Measurements from ENCODE around the gene TPSAB1. TPM values are rescaled to one million over a fixed set of nuclear protein-coding genes. Genes with fewer than 3 reads are reported as not detected.

Gene TPSAB1
- total and polyA plus RNA-seq, 7 experiments from 2014 or later, result 3.2 to 10.2 TPM; not detected in 5

DNA sequence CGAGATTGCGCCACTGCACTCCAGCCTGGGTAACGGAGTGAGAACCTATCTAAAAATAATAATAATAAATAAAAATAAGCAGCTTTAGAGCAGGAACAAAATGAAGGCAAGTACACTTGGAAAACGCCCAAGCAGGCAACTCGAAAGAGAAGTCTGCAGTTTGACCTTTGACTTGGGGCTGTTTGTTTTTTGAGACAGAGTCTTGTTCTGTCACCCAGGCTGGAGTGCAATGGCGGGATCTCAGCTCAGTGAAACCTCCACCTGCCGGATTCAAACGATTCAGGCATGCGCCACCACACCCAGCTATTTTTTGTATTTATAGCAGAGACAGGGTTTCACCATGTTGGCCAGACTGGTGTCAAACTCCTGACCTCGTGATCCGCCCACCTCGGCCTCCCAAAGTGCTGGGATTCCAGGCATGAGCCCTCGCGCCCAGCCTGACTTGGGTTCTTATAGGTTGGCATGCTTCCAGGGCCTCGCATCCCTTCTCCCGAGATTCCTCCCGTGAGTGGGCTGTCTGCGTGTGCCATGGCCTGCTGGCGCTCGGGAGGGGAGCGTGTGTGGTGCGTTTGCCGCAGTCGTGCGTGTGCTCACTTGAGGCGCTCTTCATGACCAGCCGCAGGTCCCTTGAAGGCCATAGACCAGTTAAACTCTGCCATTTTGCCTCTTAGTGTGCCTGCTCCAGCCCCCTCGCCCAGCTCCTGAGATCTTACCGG, 50.5 kb downstream of the TPSAB1 start:
- Histone ChIP-seq H3K4me3 (ENCODE audit: low read length) (no peak overlapping the region), H3K27me3 (ENCODE audit: control insufficient read depth in 2 of 2, insufficient read depth in 2 of 2, low read length in 2 of 2) (no peaks in the 10 kb centered on the region), H3K4me1 (ENCODE audit: control insufficient read depth in 2 of 2, insufficient read depth in 2 of 2, low read length in 2 of 2) (no peaks in the 10 kb centered on the region), H3K36me3 (ENCODE audit: control insufficient read depth in 2 of 3, insufficient read depth in 3 of 3, low read length in 3 of 3) (no peaks in the 10 kb centered on the region), H3K9me3 (ENCODE audit: control insufficient read depth in 2 of 3, low read length in 3 of 3) (no peaks in the 10 kb centered on the region), H3K27ac (ENCODE audit: low read depth, low read length) (no peak overlapping the region)
- no peak overlapping the region for H3K4me3 Mint-ChIP-seq
- peaks cover 30 to 53% (median 39%) of the 10 kb centered on the region in 5 donors for H3K27me3 Mint-ChIP-seq
- ATAC-seq, result no peak
- peaks cover 0 to 12% (median 3%) of the 10 kb centered on the region in 7 donors for H3K4me1 Mint-ChIP-seq
- H3K9me3 Mint-ChIP-seq, result peaks cover 0 to 2% (median 0%) of the 10 kb centered on the region in 11 donors
- H3K27ac Mint-ChIP-seq, result no peak overlapping the region
- CTCF ChIA-PET, result no interaction called here
- H3K36me3 Mint-ChIP-seq, result no peaks in the 10 kb centered on the region
- intact Hi-C loops (cut with micrococcal nuclease), result no loop called here
- DNase-seq, result no peak
- POLR2A ChIA-PET, result no interaction called here

DNA sequence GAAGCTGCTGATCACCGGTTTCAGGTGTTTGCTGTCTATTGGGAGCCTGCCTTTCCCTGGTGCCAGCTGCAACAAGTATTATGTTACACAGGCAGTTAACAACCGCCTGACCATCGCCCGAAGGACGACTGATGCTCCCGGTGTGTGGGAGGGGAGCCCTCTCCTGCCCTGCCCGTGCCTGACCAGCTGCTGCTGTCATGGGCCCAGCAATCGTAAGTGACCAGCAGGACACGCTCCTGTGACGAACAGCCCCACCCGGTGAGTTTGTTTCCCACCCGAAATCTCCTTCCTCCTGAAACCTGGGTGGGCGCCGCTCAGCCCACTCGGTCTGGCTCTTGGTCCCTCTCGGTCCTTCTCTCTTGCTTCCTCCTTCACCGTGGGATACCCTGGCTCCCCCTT, 51.1 kb downstream of the TPSAB1 start:
- Mint-ChIP-seq H3K27me3 (peaks cover 30 to 53% (median 34%) of the 10 kb centered on the region in 5 donors), H3K4me1 (peaks cover 0 to 12% (median 3%) of the 10 kb centered on the region in 7 donors), H3K27ac (no peak overlapping the region), H3K4me3 (no peak overlapping the region), H3K36me3 (no peaks in the 10 kb centered on the region), H3K9me3 (peaks cover 0 to 2% (median 0%) of the 10 kb centered on the region in 11 donors)
- no peak for DNase-seq
- Histone ChIP-seq H3K9me3 (ENCODE audit: control insufficient read depth in 2 of 3, low read length in 3 of 3) (no peaks in the 10 kb centered on the region), H3K4me3 (ENCODE audit: low read length) (no peak overlapping the region), H3K27ac (ENCODE audit: low read depth, low read length) (no peak overlapping the region), H3K27me3 (ENCODE audit: control insufficient read depth in 2 of 2, insufficient read depth in 2 of 2, low read length in 2 of 2) (no peaks in the 10 kb centered on the region), H3K4me1 (ENCODE audit: control insufficient read depth in 2 of 2, insufficient read depth in 2 of 2, low read length in 2 of 2) (no peaks in the 10 kb centered on the region), H3K36me3 (ENCODE audit: control insufficient read depth in 2 of 3, insufficient read depth in 3 of 3, low read length in 3 of 3) (no peaks in the 10 kb centered on the region)
- ATAC-seq, result no peak
- ChIA-PET POLR2A (no interaction called here), CTCF (no interaction called here)
- intact Hi-C loops (cut with micrococcal nuclease), result no loop called here

Other genes with a start within 250 kb of the TPSAB1 start
- gene SSTR5, start 168.0 kb upstream of the TPSAB1 start, total RNA-seq, result not detected
- gene SSTR5, start 168.0 kb upstream of the TPSAB1 start, polyA plus RNA-seq, result not detected
- gene C1QTNF8, start 144.5 kb upstream of the TPSAB1 start, total RNA-seq, result not detected
- gene C1QTNF8, start 144.5 kb upstream of the TPSAB1 start, polyA plus RNA-seq, result not detected
- gene CACNA1H, start 87.6 kb upstream of the TPSAB1 start, total RNA-seq, result 1 to 10 TPM in 4 of 5 experiments, under 1 TPM in 1; 0.31 to 8.8 (median 2.2) TPM
- 1 to 10 TPM in 1 of 2 donors, under 1 TPM in 1; 0.73 to 3.8 TPM for gene CACNA1H, start 87.6 kb upstream of the TPSAB1 start, polyA plus RNA-seq
- not detected for gene TPSG1, start 15.4 kb upstream of the TPSAB1 start, total RNA-seq
- not detected for gene TPSG1, start 15.4 kb upstream of the TPSAB1 start, polyA plus RNA-seq
- 1 to 10 TPM in 1 of 5 experiments, not detected in 4; 5.3 TPM for gene TPSB2, start 10.5 kb upstream of the TPSAB1 start, total RNA-seq
- gene TPSB2, start 10.5 kb upstream of the TPSAB1 start, polyA plus RNA-seq, result not detected
- not detected for gene TPSD1, start 15.4 kb downstream of the TPSAB1 start, total RNA-seq
- not detected for gene TPSD1, start 15.4 kb downstream of the TPSAB1 start, polyA plus RNA-seq
- gene UBE2I, start 68.9 kb downstream of the TPSAB1 start, total RNA-seq, result 100 to 1,000 TPM; 159 to 277 (median 203) TPM
- gene UBE2I, start 68.9 kb downstream of the TPSAB1 start, polyA plus RNA-seq, result 10 to 100 TPM; 67.2 to 78.9 TPM
- 1 to 10 TPM in 3 of 5 experiments, under 1 TPM in 2; 0.49 to 7.5 (median 1.1) TPM for gene BAIAP3, start 92.9 kb downstream of the TPSAB1 start, total RNA-seq
- 1 to 10 TPM in 1 of 2 donors, under 1 TPM in 1; 0.20 to 1.3 TPM for gene BAIAP3, start 92.9 kb downstream of the TPSAB1 start, polyA plus RNA-seq
- 10 to 100 TPM; 21.0 to 50.4 (median 33.3) TPM for gene TSR3, start 111.2 kb downstream of the TPSAB1 start, total RNA-seq
- gene TSR3, start 111.2 kb downstream of the TPSAB1 start, polyA plus RNA-seq, result 100 to 1,000 TPM in 1 of 2 donors, 10 to 100 TPM in 1; 79.7 to 103 TPM
- gene GNPTG, start 111.2 kb downstream of the TPSAB1 start, total RNA-seq, result 10 to 100 TPM; 37.9 to 57.7 (median 48.6) TPM
- 10 to 100 TPM; 48.2 to 51.3 TPM for gene GNPTG, start 111.2 kb downstream of the TPSAB1 start, polyA plus RNA-seq
- gene UNKL, start 174.0 kb downstream of the TPSAB1 start, total RNA-seq, result 100 to 1,000 TPM in 2 of 5 experiments, 10 to 100 TPM in 3; 42.9 to 152 (median 98.5) TPM
- 10 to 100 TPM in 1 of 2 donors, 1 to 10 TPM in 1; 4.0 to 10.6 TPM for gene UNKL, start 174.0 kb downstream of the TPSAB1 start, polyA plus RNA-seq
- 10 to 100 TPM in 2 of 5 experiments, 1 to 10 TPM in 3; 7.8 to 11.9 (median 9.7) TPM for gene UQCC4, start 180.0 kb downstream of the TPSAB1 start, total RNA-seq
- 10 to 100 TPM; 37.3 to 45.2 TPM for gene UQCC4, start 180.0 kb downstream of the TPSAB1 start, polyA plus RNA-seq
- 1 to 10 TPM in 2 of 5 experiments, under 1 TPM in 2, not detected in 1; 0.77 to 3.4 (median 1.7) TPM for gene PERCC1, start 190.4 kb downstream of the TPSAB1 start, total RNA-seq
- gene PERCC1, start 190.4 kb downstream of the TPSAB1 start, polyA plus RNA-seq, result not detected
- 10 to 100 TPM in 2 of 5 experiments, 1 to 10 TPM in 3; 3.6 to 19.1 (median 8.9) TPM for gene CCDC154, start 203.9 kb downstream of the TPSAB1 start, total RNA-seq
- gene CCDC154, start 203.9 kb downstream of the TPSAB1 start, polyA plus RNA-seq, result not detected
- gene CLCN7, start 234.3 kb downstream of the TPSAB1 start, total RNA-seq, result 100 to 1,000 TPM in 4 of 5 experiments, 10 to 100 TPM in 1; 74.8 to 140 (median 115) TPM
- gene CLCN7, start 234.3 kb downstream of the TPSAB1 start, polyA plus RNA-seq, result 10 to 100 TPM; 17.0 to 35.1 TPM
- gene PTX4, start 248.2 kb downstream of the TPSAB1 start, total RNA-seq, result under 1 TPM in 2 of 5 experiments, not detected in 3; 0.24 to 0.64 TPM
- not detected for gene PTX4, start 248.2 kb downstream of the TPSAB1 start, polyA plus RNA-seq

All from naive thymus-derived CD4-positive, alpha-beta T cell (primary cell).